T-helper 1 cell treated with Interleukin-12 subunit alpha and Interleukin-12 subunit beta and Interleukin-4 antibody, amounts not matched to agents 30 ng/mL and 1 ng/mL, for 36 hours (primary cell): Measurements from ENCODE around the gene R3HCC1L. TPM values are rescaled to one million over a fixed set of nuclear protein-coding genes. Genes with fewer than 3 reads are reported as not detected.
"Not testable (repeated sequence)": the region's sequence is repeated elsewhere in the genome, so short reads cannot be mapped to it uniquely, and the experiment has no call there.

Experiments used
- intact Hi-C: fragments of 100-400 bp; cut with micrococcal nuclease; formaldehyde crosslinking; loops from one replicate; pipeline ENCODE4 v1.15.1; 2024
- total RNA-seq: library from RNA; stranded (reverse); gene quantifications from 2 replicates; pipeline ENCODE4 v1.2.3, GENCODE V29; 2022

R3HCC1L gene
- total RNA-seq, 1 donor from 2014 or later, result 18.3 TPM

DNA sequence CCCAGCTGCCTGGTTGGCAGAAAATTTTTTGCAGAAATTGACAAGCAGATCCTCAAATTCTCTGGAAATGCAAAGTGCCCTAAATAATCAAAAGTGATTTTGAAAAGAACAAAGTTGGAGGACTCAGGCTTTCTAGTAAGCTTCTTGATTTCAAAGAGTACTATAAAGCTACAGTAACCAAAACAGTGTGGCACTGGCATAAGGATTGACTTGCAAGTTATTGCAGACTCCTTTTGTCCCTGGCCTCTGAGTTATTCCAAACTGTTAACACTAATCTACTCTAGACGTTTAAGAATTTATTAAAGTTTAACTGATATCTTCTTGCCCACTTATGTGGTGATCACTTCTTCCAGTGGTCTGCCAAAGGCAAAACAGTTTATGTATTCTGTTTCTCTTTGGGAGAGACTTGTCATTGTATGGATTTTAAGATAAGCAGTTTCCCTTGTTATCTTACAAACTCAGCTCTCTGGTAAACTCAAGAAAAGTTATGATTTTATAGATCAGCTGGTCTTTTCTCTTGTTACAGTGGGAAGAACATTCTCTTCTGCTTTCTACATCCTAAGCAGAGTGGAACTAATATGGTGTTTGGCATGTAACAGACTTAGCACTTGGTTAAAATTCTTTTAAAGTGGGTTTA is 92.2 kb downstream of the R3HCC1L start:
- intact Hi-C loops, result no loop called here

DNA sequence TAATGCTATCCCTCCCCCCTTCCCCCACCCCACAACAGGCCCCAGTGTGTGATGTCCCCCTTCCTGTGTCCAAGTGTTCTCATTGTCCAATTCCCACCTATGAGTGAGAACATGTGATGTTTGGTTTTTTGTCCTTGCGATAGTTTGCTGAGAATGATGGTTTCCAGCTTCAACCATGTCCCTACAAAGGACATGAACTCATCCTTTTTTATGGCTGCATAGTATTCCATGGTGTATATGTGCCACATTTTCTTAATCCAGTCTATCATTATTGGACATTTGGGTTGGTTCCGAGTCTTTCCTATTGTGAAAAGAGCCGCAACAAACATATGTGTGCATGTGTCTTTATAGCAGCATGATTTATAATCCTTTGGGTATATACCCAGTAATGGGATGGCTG is 93.3 kb downstream of the R3HCC1L start:
- intact Hi-C loops, result not testable (repeated sequence)

DNA sequence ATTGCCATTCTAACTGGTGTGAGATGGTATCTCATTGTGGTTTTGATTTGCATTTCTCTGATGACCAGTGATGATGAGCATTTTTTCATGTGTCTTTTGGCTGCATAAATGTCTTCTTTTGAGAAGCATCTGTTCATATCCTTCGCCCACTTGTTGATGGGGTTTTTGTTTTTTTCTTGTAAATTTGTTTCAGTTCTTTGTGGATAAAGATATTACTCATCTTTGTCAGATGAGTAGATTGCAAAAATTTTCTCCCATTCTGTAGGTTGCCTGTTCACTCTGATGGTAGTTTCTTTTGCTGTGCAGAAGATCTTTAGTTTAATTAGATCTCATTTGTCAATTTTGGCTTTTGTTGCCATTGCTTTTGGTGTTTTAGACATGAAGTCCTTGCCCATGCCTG is 93.8 kb downstream of the R3HCC1L start:
- intact Hi-C loops, result not testable (repeated sequence)

DNA sequence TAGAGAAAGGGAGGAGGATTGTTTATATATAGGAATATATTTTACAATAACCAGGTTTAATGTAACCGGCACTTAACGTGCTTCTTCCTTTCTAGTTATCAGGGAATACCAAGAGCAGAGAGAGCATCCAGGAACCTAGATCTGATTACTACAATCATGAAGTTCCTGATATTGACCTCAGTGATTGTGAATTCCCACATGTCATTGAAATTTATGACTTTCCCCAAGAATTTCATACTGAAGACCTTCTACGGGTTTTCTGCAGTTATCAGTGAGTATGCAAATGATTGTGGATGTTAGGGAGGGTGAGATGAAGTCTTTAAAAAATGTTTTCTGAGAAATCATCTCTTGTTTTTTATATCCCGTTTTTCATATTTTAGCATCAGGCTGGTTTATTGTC is 97.0 kb downstream of the R3HCC1L start:
- intact Hi-C loops, result no loop called here

DNA sequence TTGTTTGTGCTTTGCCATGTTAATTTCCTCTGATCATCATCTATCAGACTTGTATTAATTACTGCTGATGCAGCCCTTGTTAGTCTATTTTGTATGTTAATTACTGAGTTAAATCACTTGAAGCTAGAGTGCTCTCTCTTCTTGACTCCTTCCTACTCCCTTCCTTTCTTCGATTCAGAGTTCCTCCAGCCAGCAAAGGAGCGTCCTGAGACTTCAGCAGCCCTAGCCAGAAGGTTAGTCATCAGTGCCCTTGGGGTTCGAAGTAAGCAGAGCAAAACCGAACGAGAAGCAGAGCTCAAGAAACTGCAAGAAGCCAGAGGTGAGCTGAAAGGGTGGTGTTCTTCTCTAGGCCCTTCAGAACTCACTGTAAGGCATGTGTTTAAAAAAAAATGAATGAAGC is 101.4 kb downstream of the R3HCC1L start:
- intact Hi-C loops, result no loop called here

DNA sequence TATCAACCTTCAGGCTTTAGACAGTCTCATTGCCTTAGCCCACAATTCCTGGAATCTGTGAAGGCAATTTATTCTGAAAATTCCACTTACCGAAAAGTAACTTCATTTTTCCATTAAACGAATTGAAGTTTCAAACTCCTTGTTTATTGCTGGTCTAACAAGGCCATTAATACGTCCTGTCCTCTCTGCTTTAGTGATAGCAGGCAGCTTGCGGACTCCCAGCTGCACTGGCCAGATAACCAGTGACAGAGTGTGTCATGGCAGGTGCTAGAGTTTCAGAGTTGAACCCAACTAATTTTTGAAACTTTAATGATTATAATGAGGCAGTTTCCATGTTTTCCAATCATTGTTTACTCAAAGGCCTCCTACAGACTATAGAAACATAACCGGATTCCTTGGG is 102.4 kb downstream of the R3HCC1L start:
- intact Hi-C loops, result no loop called here

- intact Hi-C loops, result no loop called here
These were observed 103.9 kb downstream of the R3HCC1L start for GRCh38 chr10:98238391-98238790.

GRCh38 chr10:98240524-98240923 is 106.1 kb downstream of the R3HCC1L start:
- intact Hi-C loops, result no loop called here

DNA sequence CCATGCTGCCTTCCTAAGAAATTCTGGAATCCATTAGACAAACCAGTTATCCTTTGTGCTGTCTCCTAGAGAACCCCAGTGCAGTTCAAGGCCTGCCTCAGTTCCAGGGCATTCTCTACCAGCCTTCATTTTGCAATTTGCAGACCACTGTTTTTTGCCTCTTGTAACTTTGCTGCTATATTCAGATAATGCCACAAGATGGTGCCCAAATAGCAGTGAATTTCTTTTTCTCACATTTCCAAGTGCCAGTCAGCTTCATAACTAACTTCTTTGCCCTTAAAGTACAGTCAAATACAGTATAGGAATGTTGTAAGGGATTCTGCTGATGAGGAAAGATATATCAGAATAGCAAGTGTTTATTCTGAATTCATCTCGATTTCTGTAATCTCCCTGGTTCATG is 108.4 kb downstream of the R3HCC1L start:
- intact Hi-C loops, result no loop called here

DNA sequence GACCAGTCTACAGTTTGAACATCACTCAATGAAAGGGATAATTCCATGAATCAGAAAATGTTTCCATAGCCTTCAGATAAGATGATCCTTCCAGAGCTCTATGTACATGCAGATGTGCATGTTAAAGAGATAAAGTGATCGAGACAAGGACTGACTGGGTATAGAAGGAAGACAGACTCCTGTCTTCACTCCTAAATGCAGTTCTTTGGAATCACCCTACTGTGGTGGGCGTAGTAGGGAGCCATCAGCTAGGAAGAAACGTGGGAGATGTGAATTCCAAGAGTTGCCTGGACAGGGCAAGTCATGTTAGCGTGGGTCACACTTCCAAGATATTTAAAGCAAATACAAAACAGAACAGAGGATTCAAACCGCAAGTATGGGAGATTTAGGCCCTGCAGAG is 109.7 kb downstream of the R3HCC1L start:
- intact Hi-C loops, result no loop called here

DNA sequence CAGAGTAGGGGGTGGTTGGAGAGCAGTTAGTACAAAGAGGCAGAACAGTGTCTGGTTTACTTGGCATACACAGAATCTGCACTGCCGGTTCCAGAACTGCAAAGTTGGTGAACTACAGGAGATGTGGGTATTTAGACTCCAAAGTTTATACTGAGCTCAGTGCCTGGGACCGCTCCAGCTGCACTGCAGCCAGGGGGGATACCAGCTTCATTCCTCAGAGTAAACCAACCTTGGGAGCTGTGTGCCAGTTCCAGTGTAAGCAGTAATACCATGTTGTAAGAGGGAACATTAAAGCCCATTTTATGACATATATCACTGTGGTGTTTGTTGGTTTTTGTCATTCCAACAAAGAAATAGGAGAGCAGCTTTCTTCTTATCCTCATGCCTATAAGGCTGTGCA is 110.1 kb downstream of the R3HCC1L start:
- intact Hi-C loops, result no loop called here

DNA sequence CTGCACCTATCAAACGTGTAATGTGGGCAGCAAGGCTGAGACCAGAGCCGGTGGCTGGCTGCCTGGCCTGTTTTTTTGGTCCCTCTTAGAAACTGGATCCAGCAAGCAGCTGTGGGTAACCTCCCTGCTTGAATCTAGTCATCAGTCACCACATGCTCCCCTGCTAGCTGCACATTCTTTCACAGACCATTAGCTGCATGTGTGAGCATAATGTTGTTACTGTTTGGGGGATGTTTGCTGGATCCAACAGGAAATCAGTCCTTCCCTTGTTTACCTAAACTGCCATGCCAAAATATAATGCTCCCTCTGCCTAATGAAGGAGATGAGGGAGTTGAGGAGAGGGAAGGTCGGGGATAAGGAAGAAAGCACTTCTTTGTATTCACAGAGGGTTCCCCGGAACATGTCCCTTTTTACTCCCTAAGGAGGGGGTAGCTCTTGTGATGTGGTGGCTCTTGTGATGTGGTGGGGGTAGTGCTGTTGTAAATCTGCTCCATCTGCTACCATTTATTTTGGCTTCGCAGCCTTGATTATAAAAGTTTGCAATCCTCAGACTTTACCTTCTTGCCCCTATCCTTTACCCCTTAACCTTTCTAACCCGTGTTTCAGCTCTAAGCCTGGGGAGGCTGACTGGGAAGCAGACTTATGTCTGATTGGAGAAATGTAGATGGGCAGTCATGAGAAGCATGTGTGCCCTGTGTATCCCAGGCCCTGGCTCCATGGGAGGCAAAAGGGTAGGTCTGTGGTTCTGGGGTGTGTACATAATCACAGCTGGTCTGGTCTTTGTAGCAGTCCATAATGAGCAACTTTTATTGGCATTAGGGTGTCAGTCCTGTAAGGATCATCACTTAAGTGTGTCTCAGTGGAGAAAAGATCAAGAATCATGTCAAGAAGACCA is 112.7 kb downstream of the R3HCC1L start:
- intact Hi-C loops, result no loop called here

DNA sequence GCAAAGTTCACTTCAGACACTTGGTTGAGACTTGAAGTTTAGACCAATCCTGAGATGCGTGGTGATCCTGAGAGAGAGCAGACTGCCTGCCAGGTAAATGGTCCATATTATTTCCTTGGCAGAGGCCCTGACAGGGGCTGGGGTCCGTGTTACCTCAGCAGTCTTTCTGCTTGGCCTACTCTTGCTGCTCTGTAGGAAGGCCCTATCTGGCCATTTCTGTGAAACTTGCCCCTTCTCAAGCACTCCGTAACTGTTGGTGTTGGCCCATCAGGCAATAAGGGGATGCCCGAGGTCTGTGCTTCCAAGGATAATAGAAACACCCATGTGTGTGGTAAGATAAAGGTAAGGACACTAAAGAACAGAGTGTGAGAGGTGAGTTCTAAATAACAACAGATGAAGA is 113.6 kb downstream of the R3HCC1L start:
- intact Hi-C loops, result no loop called here

DNA sequence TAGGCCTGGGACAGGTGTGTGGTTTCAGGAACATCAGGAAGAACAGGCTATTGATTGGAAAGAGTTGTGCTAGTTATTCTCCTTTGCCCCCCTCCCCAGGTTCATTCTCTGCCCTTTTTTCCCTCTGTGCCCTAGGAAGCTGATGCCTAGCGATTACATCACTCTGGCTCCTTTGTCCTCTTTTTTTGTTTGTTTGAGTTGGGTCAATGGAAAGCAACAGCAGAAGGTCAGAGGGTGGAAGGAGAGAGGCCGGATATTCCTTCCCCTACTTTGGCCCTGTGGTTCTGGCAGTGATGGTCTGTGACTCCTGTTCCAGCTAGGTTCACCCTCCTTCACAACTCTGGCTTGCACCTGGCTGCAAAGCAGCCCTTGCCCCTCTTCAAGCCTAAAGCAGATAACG is 114.7 kb downstream of the R3HCC1L start:
- intact Hi-C loops, result no loop called here

GRCh38 chr10:98251399-98251798 is 116.9 kb downstream of the R3HCC1L start:
- intact Hi-C loops, result no loop called here

GRCh38 chr10:98252464-98252863 is 118.0 kb downstream of the R3HCC1L start:
- intact Hi-C loops, result no loop called here

DNA sequence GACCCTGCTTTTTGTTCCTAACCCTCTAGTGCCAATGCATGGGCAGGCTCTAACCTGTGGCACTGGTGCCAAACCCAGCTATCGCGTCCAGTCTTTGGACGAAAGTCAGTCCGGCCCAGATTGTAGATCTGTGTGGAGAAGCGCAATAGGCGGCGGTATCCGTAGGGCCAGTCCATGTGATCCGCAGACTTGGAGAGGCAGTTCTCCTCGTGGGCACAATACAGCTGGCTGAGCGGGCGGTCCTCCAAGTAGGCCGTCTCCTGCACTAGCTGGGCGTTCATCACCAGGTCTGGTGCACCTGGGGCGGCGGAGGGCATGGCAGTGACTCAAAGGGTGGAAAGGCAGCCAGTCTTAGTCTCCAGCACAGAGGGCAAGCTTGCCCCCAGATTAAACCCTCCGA is 119.0 kb downstream of the R3HCC1L start:
- intact Hi-C loops, result no loop called here

DNA sequence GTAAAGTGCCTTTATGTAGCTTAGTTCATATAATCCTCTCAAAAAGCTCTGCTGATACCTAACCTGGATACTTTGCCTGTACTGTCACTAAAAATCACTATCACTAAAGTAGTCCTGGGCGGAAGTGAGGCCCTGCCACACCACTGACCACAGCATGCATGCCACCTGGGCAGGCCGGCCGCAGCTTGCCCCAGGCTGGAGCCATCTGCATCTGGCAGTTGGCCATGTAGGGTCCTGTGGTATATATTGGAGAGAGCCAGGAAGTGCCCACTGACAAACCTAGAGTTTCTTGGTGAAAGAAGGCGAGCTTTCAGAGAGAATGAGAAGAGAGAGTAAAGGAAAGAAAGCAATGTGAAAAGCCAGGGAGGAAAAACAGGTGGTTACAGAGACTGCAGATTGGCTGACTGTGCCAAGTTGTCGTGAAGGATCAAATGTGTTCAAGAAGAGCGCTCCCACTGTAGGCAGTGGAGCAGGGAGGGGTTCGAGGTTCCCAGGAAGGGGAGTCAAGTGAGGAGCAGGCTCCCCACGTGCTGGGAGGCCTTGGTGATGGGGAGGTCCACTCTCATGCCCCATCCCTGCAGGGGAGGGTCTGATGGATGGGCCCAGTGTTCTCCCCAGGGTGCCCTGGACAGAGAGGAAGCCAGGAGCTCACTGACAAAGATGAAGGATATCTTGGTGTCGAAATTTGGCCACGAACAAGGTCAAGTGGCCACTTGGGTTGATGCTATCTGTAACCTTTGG is 119.9 kb downstream of the R3HCC1L start:
- intact Hi-C loops, result no loop called here

DNA sequence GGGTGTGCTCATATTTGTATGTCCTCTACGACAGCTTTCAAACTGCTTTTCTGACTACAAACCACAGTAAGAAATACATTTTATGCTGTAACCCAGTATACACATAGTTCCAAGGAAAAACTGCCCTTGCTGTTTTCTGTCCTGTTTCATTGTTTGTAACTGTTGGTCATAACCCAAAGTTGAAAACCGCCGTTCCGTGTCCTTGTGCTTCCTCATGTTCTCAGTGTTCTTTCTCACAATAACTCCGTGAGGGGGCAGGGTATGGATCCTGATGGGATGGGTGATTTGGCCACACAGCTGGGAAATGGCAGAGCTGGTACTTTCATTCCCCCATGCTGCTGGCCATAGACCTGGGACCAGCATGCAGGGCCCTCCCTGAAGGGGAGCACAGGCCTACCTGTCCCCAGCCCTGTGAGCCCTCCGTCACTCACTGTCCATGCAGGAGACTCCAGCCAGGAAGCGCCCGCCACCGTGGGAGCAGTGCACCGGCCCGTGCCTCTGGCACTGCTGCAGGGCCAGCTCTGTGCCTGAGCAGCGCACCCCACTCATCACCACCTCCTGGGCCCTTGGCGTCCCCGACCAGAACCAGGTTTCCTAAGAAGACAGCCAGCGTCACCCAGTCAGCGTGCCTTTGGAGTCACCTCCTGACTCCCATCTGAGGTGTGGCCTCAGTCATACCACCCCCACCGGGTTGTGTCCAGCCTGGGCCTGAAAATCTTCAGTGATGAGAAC is 120.9 kb downstream of the R3HCC1L start:
- intact Hi-C loops, result no loop called here

DNA sequence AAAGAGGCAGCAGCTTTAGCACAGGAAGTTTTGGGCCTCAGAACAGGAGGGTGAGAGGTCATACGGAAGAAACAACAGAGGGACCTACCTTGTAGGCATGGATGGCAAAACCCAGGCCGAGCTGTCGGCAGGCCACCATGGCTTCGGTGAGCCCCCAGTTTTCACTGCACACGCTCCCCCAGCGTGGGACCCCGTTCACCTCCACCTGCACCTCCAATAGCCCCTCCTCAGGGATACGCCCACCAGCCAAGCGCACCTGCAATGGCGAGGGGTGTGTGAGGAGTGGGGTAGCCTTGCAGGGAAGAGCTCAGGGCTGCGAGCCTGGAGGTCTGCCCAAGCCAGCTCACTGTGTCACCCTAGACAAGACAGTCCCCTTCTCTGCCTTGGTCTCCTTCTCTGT is 122.2 kb downstream of the R3HCC1L start:
- intact Hi-C loops, result no loop called here

GRCh38 chr10:98257198-98257597 is 122.7 kb downstream of the R3HCC1L start:
- intact Hi-C loops, result no loop called here

- intact Hi-C loops, result no loop called here
These were observed 123.5 kb downstream of the R3HCC1L start for GRCh38 chr10:98257961-98258360.
